Fibroblast of peridontal ligament (primary cell): ENCODE results near the gene CXCL14.

Source experiments
- DNase-seq: peaks from one replicate; pipeline ENCODE4 v3.0.0-alpha.2; 2010; ENCODE audit errors: extremely low read depth

The CXCL14 gene

GRCh38 chr5:135596788-135597187 is 18.0 kb upstream of the CXCL14 start:
- DNase-seq, result no peak

DNA sequence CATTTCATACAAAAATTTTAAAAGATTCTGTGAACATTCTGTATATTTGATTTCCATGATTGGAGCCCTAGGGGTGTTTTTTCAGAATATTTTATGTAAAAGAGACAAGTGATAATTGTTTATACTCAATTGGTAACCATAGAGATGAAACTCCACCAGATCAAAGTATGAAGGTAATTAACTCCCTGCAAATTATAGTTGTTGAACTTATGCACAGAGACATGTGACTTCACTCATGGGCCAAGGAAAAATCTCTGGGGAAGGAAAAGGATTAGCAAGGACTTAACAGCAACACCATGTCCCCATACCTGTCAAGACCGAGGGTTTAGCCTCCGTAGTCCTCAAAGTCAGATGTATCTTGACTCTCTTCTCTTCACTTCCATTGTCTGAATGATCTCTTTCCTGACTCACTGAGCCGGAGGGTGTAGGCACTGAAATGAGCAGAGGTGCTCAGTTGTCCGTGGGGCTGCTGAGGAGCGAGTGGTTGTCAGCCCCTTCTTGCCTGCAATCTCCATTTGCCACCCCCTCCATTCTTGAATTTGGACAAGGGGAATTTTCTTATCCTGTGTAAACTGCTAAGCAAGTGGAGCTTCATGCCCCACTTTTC is 17.5 kb upstream of the CXCL14 start:
- no peak for DNase-seq

DNA sequence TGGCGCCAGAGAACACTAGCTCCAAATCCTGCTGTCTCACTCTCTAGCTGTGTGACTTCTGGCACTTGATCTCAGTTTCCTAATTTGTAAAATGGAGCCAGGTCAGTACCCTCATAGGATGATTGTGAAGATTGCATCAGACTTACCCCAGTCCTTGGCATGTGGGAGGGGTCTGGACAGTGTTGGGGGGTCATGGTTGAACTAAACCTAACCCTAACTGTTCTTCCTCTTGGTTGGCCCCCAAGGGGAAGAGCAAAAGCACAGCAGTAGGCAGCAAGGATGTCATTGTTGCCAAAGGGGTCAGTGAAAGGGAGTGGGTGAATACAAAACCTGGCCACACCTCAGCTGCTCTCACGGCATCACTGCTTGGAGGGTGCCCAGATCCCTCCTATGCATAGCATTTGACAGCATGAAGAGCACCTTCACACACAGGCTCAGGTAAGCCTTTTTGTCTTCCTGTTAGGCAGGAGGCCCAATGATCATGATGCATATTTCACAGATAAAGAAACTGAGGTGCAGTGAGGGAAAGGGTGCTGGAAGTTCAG is 15.7 kb upstream of the CXCL14 start:
- no peak for DNase-seq

GRCh38 chr5:135593886-135594285 is 15.1 kb upstream of the CXCL14 start:
- no peak for DNase-seq

- no peak for DNase-seq
These were observed 14.3 kb upstream of the CXCL14 start for GRCh38 chr5:135593141-135593540.

- DNase-seq, result no peak
These were observed 13.7 kb upstream of the CXCL14 start for GRCh38 chr5:135592312-135593045.

DNA sequence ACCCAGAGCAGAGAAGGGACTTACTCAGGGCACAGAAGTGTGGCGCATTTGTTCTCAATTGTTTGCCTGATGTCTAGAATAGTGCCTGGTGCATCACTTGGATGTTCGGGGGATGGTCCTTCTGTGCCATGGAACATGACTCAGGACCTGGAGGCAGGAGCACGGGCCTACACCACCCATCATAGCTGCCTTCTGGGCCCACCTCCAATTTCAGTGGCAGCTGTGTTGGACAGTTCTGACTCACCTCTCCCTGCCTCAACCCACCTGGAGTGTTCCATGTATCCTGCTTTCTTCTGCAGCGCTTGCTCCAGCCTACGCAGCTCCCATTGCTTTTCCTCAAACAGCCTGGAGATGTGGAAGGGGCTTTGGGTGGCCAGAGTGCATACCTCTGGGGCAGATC is 12.5 kb upstream of the CXCL14 start:
- no peak for DNase-seq

GRCh38 chr5:135589152-135589551 is 10.4 kb upstream of the CXCL14 start:
- DNase-seq, result no peak

GRCh38 chr5:135587721-135588663 is 9.2 kb upstream of the CXCL14 start:
- DNase-seq, result no peak

DNA sequence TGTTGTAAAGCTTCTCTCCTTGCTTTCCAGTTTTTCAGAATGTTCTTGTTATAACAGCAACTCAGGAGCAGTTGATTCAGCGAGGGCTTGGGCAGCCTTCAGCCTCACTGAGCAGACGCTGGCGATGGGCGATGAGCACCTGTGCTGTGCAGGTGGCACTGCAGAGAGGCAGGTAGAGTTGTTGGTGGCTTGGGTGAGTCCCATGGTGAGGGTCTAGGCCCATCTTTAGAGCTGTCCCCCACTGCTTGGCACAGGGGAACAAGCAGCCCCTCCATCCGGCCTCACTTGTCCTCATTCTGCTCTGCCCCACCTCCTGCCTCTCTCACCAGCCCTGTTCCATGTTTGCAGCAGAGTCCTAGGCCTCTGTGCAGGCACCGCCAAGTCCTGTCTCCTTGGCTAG is 6.1 kb upstream of the CXCL14 start:
- DNase-seq, result no peak

- DNase-seq, result no peak
These were observed 5.5 kb upstream of the CXCL14 start for GRCh38 chr5:135584276-135584675.

DNA sequence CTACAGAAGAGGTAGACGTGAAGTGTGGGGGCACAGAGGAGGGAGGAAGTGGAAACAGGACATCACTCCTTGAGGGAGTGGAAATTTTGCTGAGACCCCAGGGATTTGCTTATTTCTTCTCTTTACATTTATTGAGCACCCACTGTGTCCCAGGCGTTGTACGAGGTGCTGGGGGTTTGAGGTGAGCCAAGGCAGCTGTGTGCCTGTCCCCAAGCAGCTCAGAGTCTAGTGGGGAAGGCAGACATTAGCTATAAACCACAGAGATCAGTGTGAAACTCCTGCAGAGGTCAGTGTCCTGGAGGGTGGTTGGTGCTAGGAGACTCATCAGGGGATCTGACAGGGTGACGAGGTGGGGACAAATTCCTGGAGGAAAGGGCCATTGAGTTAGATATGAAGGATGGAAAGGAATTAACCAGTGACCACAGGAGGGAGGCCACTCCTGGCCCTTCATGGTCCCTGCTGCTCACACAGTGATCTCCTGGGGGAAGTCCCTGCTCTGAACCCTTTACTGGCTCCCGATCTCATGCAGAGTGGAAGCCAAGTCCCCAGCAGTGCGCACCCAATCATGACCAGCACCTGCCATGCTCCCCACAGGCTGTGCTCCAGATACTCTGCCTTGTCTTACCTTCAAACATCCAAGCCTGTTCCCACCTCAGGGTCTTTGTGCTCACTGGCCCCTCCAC is 3.4 kb upstream of the CXCL14 start:
- no peak for DNase-seq

- no peak for DNase-seq
These were observed 496 bp downstream of the CXCL14 start for GRCh38 chr5:135578305-135578684.

DNA sequence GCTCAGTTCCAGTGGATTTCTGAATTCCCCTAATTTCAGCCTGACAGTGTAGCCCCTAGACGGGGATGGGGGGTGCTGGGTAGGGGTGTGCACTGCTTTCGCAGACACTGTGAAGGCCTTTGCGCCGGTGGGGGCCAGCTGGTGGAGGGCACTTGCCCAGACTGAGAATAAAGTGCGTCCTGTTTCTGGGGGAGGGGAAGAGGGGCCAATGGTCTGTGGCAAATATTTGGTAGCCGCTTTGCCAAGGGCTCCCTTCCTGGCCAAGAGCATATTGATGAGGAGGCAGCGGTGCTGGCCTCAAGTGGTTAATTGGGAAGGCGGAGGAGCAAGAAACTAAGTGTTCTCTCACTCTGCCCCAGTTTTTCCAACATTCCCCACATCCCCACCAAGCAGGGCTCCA is 1.4 kb downstream of the CXCL14 start:
- no peak for DNase-seq

GRCh38 chr5:135576075-135576599 is 2.7 kb downstream of the CXCL14 start:
- no peak for DNase-seq

GRCh38 chr5:135574493-135574892 is 4.3 kb downstream of the CXCL14 start:
- no peak for DNase-seq

GRCh38 chr5:135571902-135572301 is 6.9 kb downstream of the CXCL14 start:
- no peak for DNase-seq

- DNase-seq, result no peak
These were observed 7.7 kb downstream of the CXCL14 start for GRCh38 chr5:135571066-135571609.

- DNase-seq, result no peak
These were observed 8.4 kb downstream of the CXCL14 start for GRCh38 chr5:135570453-135570764.

DNA sequence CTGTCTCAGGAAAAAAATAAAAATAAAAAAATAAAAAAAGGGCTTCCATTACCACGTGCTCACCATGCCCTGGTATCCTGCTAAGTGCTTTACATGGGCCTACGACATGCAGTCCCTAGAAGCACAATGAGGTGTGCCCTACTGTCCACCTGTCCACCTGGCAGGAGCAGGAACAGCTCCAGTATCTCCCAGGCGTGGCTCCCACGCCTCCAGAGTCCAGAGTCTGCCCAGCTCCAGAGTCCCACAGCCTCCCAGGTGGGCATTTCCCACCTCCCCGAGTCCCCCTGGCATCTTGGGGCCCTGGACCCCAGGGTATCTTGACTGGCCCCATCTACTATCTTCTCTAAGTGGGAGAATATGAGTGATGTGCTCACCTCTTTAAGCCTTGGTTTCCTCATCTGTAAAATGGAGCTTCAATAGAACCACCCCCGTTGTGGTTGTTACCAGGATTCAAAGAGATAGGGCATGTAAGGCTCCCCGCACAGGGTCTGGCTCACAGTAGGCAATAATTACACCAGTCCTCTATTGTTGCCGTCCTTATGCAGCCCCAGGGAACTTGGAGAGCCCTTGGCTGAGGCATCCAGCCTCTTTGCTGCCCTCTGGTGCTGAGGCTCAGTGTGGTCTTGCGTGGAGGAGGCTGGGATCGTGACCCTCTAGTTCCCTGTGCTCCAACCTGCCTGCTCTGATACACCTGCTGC is 8.9 kb downstream of the CXCL14 start:
- DNase-seq, result peak; percentile 16

DNA sequence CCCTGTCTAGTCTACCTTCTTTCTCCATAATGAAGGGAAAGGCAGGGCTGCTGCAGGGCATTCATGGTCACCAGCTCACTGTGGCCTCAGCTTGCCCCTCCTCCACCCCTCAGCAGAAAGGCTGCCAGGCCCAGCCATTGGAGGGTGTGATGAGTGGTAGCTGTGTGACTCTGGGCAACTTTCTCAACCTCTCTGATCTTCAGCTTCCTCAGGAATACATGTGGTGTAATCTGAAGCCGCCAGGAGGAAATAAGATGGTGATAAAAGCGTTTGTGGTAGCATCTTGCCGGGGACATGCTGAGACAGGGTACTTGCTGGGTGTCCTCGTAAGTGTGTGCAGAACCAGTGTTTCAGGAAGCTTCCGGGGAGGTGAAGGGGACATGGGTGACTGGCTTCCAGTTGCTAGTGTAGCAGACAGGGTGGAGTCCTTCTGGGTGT is 9.8 kb downstream of the CXCL14 start:
- DNase-seq, result no peak
